Glomerular endothelial cell (primary cell): ENCODE results near the gene APEH. TPM values are rescaled to one million over a fixed set of nuclear protein-coding genes. Genes with fewer than 3 reads are reported as not detected.
A peak's percentile ranks its signal among the peaks of the same experiment; 100 is the strongest.
"Not testable (repeated sequence)": the region's sequence is repeated elsewhere in the genome, so short reads cannot be mapped to it uniquely, and the experiment has no call there.

Experiments
- DNase-seq: peaks from one replicate; pipeline ENCODE4 v3.0.0-alpha.2; 2011; ENCODE audit warnings: low read depth, low spot score; ENCODE audit errors: extremely low read depth
- total RNA-seq: library from RNA; depleted of rRNA; stranded (reverse); fragments of >200 nt; gene quantifications from 2 replicates; pipeline ENCODE4 v1.2.3, GENCODE V29; 2015

APEH gene
- total RNA-seq, 1 donor from 2014 or later = 58.5 TPM

DNA sequence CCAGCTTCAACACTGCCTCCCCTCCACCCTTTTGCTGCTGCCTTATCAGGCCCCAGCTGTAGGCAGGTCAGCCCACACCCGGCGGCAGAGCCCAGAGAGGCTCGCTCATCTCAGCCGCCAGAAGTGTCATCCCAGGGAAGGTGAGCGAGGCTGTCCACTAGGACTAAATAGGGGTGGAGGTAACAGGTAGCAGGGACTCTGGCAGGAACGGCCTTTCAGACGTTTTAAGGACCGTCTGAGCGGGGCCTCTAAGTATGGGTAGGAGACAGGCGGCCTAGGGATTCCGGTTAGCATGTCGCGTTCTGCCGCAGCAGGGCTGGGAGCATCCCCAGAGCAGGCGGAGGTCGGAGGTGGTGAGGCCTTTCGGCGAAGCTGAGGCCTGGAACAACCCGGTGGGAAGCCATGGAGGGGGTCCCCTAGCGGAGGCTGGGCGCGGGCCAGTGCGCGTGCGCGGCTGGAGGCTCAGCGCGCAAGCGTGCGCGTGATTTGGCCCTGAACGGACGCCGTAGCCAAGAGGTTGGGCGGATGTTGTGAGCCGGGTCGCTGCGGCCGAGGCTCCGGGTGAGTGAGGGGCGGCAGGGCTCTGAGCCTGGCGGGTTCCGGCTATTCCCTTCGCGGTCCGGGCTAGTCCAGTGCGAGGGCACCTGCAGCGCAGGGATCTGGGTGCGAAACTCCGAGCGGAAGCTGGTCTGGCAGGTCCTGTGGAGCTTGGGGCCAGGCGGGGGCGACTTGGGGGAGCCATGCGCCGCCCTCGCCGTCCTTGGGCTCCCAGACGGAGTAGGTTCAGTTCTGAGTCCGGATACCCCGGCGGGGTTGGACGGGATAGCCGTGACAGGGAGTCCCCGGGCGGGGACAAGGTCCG is 15.1 kb downstream of the APEH start, which contains the start of the genes MST1 and RNF123:
TSS of gene MST1 (minus strand) at position 429 of the 862 bp plus-strand sequence. CDS start 783 bp downstream, outside the sequence.
TSS of gene RNF123 (plus strand) at position 512 of the 862 bp plus-strand sequence. CDS start 1,609 bp downstream, outside the sequence.
- peak; percentile 45 for DNase-seq

DNA sequence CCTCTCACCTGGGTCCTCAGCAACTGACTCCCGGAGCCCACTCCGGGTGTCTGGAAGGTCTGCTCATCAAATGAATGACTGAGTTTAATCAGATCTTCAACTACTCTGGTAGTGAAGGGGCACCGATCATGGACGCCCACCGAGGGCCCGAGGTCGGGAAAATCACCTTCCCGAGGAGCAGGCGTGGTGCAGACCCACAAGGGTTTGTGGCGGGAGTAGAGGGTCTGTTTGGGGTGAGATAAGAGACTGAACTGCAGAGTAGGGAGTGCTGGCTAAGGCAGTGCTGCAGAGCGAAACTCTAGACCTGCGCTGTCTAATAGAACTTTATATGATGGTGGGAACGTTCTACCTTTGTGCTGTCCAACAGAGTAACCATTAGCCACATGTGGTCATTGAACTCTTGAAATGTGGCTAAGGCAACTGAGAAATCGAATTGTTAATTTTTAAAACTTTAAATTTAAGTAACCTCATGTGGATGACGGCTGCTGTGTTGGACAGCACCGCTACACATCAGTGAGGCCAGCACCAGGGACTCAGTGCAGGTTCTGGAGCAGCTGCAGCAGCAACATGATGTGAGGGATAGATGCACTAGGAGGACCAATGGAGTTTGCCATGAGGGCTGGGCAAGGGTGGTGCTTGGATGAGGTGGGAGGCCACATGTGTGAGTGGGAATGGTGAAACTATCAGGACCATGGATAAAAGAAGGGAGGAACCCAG is 15.9 kb downstream of the APEH start:
- DNase-seq = not testable (repeated sequence)

DNA sequence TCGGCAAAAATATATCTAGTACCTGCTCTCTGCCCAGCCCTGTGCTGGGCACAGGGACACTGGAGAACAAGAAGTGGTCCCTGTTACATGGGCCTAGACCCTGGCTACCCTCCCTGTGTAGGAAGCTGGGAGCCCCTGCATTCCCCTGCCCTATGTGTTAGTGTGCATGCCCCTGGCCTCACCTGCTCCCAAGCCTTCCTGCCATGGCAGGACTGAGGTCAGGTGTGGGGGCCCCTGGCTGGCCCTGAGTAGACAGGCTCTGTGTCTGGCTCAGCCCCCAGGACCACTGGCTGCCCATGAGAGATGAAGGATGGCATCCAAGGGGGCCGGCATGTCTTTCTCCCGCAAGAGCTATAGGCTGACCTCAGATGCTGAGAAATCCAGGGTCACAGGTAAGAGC is 16.7 kb downstream of the APEH start:
- not testable (repeated sequence) for DNase-seq

DNA sequence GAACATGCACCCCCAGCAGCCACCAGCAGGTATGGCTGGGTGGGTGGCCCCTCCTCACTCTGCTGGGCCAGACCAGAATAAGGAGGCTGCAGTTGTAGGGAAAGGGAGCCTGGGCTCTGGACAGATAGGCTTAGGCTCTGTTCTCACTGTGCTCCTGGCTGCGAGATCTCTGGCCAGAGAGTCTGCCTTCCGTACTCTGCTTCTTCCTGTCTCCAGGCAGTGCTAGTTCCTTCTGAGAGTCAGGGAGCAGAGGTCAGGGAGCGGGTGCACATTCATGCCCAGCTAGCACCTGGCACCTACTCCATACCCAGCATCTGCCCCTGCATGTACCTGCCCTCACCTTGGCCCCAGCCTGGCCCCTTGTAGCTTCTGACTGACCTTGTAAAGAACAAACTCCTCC is 17.3 kb downstream of the APEH start:
- not testable (repeated sequence) for DNase-seq

DNA sequence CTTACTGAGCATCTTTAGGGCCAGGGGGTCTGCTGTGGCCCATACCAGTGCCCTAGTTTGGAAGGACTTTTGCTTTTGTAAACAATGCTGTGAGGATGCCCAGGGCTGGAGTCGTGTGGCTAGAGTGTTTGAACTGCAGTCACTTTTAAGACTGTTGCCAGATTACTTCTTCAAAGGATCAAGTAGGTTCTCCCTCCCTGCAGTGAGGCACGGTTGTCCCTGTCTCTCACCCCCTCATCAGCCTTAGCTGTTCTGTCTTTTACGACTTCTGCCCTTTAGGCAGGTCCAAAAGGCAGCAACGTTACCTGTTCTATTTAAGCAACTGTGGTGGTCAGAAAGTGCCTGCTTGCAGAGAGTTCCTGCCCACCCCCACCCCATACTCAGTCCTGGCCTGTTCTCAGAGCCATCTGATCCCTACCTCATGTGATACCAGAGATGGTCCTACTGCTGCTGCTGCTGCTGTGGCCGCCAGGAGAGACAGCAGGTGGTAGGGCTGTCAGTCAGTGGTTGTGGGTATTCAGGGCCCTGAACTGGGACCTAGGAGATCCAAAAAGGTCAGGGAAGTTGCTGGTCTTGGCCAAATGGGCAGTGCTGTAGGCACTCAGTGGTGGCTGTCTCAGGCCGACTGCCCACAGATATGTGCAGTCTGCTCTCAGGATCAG is 20.4 kb downstream of the APEH start:
- not testable (repeated sequence) for DNase-seq

DNA sequence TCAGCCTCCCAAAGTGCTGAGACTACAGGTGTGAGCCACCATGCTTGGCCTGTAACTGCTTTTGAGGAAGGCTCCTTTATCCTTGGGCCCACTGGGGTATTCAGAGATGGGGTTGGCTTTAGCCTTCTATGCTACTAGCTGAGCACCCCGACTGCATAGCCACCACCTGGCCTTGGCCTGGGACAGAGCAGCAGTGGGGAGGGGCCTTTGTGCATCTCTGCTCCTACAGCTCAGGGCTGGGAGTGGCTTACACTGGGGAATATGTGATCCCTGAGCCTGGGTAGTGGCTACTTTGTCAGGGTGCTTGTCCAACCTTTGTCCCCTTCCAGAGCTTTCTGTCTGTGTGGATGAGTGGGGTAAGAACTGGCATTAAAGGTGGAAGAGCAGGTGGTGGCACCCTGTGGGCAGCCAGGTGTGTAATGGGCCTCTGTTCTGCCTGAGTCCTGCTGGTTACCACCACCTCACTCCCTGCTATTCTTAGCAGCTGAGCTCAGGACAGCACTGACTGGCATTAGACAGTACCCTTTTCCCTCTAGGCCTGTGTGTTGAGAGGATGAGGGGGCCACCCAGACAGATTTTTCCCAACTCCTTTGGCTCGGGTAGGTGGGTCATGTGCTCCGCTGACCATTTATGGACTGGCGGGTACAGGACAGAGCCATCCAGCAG is 21.3 kb downstream of the APEH start:
- DNase-seq = not testable (repeated sequence)

DNA sequence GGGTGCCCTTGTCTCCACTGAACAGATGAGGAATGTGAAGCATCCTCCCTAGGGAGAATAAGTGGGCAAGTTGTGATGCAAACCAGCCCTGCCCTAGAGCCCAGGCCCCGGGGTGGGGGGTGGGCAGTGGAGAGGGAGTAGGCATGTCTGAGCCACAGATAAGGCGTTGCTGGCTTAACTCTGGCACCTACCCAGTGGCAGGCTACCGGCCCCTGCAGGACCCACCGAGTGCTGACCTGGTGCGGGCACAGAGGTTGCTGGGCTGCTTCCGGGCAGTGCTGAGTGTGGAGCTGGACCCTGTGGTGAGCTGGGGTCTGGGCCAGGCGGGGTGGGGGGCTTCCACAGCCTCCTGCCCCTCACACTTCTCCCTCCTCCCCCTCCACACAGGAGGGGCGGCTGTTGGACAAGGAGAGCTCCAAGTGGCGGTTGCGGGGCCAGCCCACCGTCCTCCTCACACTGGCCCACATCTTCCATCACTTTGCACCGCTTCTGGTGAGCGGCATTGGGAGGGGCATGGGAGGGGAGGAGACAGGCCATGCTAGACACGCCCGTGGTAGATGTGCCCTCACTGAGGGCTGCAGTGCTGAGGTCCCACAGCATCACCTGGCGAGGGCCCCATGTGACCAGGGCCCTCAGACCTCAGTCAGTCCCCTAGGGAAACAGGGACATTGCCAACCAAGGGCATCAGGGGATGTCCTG is 25.3 kb downstream of the APEH start:
- no peak for DNase-seq

DNA sequence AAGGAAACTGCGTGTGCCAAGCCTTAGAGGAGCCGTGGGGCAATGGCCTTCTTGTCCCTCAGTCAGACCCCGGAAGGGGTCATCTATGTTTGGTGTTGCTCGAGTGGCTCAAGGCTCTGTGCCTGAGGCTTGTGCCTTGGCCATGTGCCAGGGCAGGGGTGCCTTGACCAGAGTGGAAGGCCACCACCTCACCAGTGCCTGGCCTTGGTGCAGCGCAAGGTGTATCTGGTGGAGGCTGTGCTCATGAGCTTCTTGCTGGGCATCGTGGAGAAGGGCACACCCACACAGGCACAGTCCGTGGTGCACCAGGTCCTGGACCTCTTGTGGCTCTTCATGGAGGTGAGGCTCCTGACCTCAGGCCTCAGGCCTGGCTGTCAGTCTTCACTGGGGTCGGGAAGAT is 25.9 kb downstream of the APEH start:
- no peak for DNase-seq

DNA sequence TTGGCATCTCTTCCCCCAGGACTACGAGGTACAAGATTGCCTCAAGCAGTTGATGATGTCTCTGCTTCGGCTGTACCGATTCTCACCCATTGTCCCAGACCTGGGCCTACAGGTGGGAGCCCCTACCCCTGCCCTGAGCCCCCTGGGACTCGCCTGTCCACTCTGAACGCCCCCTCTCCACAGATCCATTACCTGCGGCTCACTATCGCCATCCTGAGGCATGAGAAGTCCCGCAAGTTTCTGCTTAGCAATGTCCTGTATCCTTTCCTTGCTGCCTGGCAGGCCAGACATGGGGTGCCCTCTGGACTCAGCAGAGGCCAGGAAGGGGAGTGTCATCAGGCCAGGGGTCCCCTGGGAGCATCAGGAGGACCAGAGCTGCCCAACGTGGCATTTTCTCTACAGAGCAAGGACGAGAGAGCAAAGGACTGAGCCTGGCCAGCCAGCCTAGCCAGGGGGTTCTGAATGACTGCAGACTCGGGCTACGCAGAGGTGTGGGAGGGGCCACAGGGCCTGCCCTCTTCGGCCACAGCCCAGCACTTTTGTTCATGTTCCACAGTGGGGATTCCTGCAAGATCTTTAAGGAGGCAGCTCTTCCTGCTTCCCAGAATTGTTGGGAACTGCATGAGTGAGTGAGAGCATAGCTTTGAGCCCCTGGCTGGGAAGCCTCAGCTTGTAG is 26.4 kb downstream of the APEH start:
- no peak for DNase-seq

DNA sequence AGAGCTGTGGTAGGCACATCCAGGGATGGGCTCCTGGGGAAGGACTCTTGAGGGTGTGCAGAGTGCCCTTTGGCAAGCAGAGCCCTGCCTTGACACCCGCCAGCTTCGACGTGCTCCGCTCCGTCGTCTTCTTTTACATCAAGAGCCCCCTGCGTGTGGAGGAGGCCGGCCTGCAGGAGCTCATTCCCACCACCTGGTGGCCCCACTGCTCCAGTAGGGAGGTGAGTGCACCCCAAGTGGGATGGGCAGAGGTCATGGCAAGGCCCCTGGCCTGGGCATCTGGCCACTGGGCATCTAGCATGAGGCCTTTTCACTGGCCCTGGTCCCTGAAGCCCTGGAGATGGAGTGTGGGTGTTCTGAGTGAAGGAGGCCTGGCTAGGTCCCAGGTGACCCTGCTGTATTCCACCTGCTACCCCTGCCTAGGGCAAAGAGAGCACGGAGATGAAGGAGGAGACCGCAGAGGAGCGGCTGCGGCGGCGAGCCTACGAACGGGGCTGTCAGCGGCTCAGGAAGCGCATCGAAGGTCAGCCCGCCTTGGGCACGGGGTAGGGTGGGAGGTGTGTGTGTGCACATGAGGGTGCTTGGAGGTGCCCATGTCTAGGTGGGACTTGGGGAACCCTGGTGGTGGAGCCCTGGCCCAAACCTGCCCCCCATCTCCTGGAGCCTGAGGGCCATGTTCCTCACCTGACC is 27.4 kb downstream of the APEH start:
- no peak for DNase-seq

DNA sequence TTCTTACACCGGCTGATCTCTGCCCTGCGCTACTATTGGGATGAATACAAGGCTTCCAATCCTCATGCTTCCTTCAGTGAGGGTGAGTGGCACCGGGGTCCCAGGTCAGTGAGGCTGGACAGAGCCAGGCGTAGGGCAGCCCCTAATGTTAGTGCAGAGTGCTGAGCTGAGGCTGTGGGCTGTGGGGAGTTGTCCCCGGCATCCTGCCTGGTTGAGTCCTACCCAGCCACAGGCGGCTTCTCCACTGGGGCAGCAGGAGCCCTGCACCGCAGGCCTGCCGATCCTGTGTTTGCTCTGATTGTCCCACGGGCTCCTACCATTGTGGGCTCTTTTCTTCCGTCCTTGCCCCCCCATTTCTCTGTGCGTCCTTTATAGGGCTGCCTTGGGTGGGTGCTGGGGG is 28.5 kb downstream of the APEH start:
- DNase-seq = no peak

DNA sequence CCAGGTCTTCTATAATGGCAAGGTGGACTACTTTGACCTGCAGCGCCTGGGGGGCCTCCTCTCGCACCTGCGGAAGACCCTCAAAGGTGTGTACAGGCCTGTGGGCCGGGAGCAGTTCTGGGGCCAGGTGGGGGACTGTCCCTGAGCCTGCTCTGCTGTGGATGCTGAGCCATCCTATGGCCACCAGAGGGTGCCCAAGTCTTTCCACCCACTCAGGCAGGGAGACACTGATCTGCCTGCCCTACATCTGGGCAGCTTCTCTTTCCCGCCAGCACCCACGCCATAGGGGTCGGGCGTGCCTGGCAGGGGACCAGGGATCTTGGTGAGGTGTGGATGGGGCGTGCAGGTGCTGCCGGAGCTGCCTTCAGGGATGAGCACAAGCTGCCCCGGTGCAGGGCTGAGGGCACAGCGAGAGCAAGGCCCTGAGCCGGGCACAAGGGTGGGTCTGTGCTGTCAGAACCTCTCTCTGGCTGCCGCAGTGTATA is 29.3 kb downstream of the APEH start:
- no peak for DNase-seq

DNA sequence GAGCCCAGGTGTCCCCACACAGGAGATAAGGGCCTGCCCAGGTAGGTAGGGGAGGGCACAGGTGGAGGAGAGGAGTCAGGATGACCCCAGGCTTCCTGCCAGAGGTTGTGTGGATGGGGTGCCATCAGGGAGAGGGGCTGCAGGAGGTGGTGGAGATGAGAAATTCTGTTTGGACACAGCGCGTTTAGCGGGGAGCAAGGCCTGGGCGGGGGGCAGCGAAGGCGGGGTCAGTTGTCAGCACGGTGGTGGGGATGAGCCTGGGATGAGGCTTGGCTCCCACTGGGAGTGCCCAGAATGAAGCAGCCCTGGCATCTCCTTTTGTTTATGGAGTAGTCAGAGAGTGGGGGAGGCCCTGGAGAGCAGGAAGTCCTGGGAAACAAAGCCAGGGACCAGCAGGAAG is 29.8 kb downstream of the APEH start:
- no peak for DNase-seq

DNA sequence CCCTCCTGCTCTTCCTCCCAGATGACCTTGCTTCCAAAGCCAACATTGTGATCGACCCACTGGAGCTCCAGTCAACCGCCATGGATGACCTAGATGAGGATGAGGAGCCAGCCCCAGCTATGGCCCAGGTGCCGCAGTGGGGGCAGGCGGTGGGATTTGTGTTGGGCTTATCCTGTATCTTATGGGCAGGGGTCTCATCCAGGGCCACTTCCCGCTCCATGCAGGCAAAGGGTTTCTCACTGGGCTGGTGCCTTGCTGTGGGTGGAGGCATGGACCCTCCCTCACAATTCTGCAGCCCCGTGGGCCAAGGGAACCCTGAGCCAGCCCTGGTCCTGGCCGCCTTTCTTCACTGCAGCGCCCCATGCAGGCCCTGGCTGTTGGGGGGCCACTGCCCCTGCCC is 30.5 kb downstream of the APEH start:
- DNase-seq = no peak

DNA sequence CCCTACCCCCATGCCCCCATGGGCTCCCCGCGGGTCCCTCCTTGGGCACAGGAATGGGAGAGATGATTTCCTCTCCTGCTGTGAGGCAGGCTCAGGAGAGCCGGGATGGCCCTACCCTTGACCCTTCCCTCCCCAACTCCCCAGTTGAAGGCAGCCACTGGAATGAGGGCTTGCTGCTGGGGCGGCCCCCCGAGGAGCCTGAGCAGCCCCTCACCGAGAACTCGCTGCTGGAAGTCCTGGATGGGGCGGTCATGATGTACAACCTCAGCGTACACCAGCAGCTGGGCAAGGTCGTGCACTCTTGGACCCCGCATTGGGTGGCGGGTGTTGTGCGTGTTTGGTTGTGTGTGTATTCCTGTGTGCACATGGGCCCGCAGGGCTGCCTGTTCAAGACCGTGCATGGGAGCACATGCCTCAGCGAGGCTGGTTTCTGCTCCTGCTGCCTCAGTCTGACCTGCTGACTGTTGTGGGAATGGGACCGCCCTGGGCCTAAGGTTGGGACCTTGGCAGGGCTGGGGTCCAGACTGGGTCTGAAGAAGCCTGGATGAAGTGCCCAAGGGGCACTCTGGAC is 31.3 kb downstream of the APEH start:
- no peak for DNase-seq

DNA sequence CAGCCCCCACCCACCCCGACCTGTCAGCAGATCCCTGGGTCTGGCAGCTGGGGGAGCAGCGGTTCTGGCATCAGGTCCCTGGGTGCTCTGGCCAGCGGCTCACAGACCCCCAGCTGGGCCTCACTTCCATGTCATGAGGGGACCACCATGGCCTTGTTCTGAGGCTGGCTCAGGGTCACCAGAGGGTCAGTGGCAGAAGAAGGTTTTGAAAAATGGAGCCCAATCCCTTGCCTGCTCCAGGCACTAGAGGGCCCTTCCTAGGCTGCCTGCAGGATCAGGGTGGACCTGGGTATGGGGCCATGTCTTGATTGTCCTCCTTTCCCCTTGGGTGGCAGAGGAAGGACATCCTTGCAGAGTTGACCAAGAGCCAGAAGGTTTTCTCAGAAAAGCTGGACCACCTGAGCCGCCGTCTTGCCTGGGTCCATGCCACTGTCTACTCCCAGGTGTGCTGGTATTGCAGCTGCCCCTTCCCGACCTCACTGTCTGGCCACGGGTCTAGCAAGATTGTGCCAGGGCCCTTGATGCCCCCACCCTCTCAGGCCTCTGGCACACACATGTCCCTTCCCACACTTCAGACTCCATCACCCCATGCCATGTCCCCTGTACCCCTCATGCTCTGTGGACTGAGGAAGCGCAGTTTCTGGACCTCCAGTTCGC is 32.4 kb downstream of the APEH start:
- DNase-seq = no peak

DNA sequence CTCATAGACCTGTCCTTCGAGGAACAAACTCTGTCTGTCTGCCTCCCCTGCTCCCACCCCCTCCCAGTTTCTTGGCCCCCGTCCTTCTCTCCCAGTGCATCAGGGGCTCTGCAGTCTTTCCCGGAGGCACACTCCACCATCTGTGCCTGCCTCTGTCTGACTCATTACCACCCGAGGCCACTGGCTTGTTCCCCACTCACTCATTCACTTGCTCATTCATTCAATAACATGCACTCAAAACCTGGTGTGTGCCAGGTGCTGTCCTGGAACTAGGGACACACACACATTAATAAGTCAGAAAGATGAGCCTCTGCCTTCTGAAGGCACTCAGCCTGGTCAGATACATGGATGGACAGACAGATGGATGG is 32.9 kb downstream of the APEH start:
- no peak for DNase-seq

DNA sequence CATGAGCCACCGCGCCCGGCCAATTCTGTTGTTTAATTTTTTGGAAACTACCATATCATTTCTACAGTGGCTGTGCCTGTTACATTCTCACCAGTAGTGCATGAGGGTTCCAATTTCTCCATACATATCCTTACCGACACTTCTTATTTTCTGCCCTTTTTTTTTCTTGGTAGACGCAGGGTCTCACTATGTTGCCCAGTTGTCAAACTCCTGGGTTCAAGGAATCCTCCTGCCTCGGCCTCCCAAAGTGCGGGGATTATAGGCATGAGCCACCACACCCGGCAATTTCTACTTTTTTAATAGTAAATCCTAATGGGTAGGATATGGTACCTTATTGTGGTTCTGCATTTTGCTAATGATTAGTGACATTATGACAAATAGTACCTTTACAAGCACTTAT is 35.7 kb downstream of the APEH start:
- no peak for DNase-seq
